Activated CD8-positive, alpha-beta memory T cell treated with anti-CD3 and anti-CD28 coated beads, Interleukin-2, amount 50 U/mL, for 1 hour (primary cell): ENCODE results near the gene RNF13.

Source experiments
- DNase-seq: peaks from one replicate; pipeline ENCODE4 v3.0.0-alpha.2; 2020; ENCODE audit errors: extremely low read depth

The RNF13 gene

DNA sequence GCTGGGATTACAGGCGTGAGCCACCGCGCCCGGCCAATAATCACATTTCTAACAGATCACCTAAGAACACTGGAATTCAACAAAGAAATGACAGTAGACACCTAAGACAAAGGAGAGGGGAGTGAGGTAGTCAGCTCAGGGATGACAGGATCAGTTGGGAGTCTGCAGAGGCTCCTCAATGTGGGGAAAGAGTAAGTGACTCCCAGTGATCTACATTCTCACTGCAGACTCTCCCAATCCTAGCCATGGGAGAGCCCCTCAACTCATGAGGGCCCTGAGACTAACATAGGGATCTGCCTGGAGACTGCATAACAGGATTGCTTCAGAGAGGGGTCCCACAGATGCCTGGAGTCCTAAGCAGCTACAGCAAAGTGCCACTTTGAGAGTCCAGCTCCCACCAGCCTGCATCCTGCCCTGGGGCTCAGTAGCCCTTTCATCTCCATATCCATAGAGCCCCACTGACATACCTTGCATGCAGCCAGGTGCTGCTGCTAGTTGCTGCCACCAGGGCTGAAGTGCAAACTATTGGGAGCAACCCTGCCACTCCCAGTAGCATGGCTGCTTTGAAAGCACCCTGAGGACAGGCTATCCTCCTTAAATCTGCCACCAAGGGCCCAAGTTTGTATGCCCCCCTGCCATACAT, 179.5 kb downstream of the RNF13 start:
- no peak for DNase-seq

DNA sequence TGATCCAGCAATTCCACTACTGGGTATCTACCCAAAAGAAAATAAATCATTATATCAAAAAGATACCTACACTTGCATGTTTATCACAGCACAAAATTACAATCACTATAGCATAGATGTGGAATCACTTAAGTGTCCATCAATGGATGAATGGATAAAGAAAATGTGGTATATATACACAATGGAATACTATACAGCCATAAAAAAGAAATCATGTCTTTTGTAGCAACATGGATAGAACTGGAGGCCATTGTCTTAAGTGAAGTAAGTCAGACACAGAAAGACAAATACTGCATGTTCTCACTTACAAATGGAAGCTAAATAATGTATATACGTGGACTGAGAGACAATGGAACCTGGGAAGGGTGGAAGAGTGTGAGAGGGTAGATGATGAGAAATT, 185.9 kb downstream of the RNF13 start:
- no peak for DNase-seq

DNA sequence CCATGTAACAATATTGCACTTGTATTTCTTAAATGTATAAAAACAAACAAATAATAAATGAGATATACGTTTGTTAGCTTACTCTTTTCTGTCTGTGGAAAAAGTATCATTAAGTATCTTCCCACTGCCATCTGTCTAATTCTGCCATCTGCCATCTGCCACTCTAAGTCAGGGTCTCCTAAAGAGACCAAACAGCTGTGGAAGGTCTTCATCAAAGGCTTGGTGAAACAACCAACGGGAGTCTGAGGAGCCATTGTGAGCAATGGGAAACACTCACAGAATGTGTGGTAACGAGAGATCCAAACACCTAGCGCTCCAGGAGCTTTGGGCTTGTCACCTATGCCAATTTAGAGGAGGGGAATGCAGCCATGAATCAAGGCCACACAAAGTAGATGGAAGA, 186.4 kb downstream of the RNF13 start:
- DNase-seq, result no peak

DNA sequence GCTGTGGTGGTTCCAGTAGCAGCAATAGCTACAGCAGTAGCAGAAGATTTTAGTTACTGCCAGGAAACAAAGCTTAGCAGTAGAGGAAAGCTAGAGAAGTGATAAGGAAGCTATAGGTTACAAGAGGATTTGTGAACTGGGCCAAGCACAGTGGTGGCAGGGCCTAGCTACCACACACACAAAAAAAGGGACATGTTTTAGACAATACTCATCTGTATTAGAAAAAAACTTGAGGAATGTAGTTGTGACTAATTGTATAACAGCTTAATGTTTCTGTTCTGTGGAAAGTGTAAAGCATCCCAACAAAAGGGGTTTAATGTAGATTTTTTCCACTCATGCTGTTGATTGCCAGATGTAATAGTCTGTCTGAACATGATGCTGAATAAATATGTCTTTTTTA, 187.6 kb downstream of the RNF13 start:
- DNase-seq, result no peak

DNA sequence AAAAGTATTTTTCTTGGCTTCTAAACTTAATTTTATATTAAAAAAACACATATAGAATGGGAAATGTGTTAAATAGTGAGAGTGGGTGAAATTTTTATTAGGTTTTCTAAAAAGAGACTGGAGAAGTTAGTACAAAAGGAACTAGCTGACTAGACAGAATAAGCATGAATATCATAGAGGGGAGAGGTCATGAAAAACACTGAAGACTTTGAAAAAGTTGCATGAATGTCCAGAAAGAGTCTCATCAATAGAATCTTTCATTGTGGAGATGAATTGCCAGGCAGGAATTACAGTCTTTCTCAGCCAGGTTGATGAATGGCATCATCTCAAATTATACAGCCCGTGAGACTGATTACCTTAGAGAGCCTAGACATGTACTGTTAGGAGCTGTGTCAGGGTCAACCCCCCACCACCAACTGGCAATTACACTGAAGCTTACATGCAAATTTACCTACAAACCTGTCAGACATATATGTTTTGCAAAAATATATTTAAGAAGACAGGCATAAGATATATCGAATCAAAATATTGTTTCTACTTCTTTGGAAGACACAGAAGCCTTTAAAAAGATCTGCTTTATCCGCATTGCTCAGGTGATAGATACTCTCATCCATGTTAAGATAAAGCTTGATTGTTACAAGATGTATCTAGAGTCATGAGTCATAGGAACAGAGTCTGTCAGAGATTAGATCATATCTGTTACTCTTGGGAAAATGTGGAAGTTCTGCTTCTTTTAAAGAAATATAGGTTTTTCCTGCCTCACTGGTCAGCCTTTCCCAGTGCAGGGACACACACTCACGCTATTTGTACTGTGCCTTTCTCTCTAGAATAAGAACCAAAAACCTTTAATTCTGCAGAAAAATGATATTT, 192.5 kb downstream of the RNF13 start:
- no peak for DNase-seq

DNA sequence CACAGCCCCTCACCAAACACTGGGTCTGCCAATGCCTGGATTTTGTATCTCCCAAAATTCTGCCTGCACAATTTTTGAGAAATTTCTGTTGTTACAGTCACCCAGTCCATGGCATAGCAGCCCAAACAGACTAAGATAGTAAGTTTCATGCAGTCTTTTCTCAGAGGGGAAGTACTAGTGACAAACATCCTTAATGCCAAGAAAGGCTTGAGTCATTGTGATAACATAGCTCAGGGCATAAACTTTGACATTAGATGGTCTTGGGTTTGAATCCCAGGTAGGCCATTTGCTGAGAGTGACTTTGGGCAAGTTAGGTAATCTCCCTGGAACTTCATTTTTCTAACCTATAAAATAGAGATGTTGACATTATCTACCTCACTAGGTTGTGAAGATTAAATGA, 193.8 kb downstream of the RNF13 start:
- no peak for DNase-seq
